ENCODE results near the gene GBA2. TPM values are rescaled to one million over a fixed set of nuclear protein-coding genes. Genes with fewer than 3 reads are reported as not detected.

GBA2 gene
- 10 to 100 TPM; 42.8 to 44.1 TPM for total RNA-seq

DNA sequence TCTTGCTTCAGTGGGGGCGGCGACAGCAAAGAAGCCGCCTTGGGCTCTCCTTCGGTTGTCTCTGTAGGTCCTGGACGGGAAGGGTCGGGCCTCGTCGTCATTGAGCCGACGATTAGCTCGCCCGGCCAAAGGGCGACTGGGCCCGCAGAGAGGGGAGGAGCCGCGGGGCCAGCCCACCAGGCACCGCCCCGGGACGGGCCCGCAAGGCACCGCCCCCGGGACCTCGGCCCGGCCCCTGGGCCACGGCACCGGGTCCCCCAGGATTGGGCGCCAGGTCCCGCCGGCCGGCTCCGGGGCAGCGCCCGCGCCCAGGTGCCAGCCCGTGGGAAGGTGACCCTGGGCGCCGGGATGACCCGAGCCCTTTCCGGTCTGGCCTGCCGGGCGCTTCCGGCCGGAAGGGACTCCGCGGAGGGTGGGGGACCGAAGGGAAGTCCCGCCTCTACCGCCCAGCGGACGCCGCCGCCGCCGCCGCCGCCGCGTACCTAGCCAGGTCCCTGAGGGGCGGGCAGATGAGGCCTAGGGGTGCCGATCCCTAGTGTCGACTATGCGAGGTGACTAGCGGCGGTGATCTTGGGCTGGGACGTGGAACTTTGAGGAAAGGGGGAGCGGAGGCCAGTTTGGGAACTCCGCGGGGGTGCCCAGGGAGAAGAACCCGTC lies at the start of gene GBA2, which contains the start of gene RGP1:
TSS of gene GBA2 (minus strand) at position 371 of the 657 bp plus-strand sequence. CDS start 524 bp downstream, outside the sequence.
TSS of gene RGP1 (plus strand) at position 430 of the 657 bp plus-strand sequence. CDS start 469 bp downstream, outside the sequence.
- ChIA-PET POLR2A (interaction anchor here (1.1 to 1.5 kb wide), 2 partner anchors 17 to 91 kb away, joined by 3 read pairs; partner anchors contain the start of genes CCDC107, CREB3 and RMRP), CTCF (interaction anchor here (0.8 to 11.3 kb wide), 15 partner anchors 11 to 145 kb away, joined by 3 to 112 read pairs (median 3); partner anchors contain the start of genes CCDC107, CREB3, RMRP and SPAG8)
- Mint-ChIP-seq H3K27ac (peak within 1 kb of the TSS; percentile 85), H3K4me1 (peaks cover 50% of the 10 kb centered on the region), H3K4me3 (peak within 1 kb of the TSS; percentile 86), H3K27me3 (no peaks in the 10 kb centered on the region), H3K9me3 (no peaks in the 10 kb centered on the region), H3K36me3 (ENCODE audit: low read depth) (peaks cover 32% of the 10 kb centered on the region)
- DNase-seq, result peak; percentile 68

DNA sequence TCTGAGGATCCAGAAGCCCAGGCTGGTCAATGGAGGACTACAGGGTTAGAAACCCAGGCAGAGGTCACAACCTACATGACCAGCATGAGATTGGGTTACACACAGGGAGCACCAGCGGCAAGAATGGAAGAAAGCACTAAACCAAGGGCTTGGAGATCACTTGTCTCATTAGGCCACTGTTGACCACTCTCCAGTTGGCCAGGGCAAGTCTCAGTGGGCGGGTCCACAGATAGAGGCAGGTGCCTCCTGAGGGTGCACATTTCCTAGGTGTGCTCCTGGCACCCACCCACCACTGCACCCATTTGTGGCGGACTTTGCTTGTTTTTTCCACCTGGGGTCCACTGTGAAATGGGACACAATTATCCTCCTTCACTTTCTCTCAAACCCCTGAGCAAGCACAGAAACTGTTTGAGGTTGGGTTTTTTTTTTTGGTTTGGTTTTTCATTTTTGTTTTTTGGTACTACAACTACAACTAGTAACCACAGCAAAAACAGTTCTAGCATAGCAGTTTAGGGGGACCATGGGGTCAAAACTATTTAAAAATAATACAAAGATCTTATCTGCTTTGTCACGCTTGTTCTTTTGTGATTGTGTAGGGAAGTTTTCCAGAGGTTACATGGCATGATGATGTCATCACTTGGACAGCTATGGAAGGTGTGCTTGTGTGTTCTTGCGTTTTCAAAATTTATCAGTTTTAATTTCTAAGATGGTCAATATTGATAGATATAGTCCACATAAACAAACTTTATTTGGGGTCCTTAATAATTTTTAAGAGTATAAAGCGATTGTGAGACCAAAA lies 48.5 kb upstream of the GBA2 start:
- ChIA-PET CTCF (interaction anchor here (1.2 to 6.3 kb wide), 2 partner anchors 7 to 15 kb away, joined by 4 to 34 read pairs; partner anchors contain the start of genes HINT2 and SPAG8), POLR2A (no interaction called here)
- DNase-seq, result no peak
- H3K4me1 Mint-ChIP-seq, result peaks cover 32% of the 10 kb centered on the region
- H3K27ac Mint-ChIP-seq, result no peak overlapping the region
- H3K27me3 Mint-ChIP-seq, result no peaks in the 10 kb centered on the region
- H3K9me3 Mint-ChIP-seq, result no peaks in the 10 kb centered on the region
- no peaks in the 10 kb centered on the region for H3K36me3 Mint-ChIP-seq (ENCODE audit: low read depth)
- no peak overlapping the region for H3K4me3 Mint-ChIP-seq

DNA sequence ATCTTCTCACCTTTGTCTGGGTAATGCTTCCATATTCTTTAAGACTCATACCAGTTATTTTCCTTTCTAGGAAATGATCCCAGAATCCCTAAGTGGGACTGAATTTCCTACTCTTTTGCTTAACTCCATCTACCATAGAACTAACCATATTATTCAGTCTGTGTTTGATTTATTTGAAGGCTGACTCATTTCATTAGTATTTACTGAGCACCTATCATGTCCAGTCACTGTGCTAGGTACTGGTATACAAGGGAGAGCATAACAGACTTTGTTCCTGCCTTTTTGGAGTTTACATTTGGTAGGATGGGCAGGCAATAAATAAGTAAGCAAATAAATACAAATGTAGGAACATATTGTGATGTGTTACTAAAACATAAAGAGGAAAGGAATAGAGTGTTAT lies 46.7 kb upstream of the GBA2 start:
- ChIA-PET POLR2A (no interaction called here), CTCF (no interaction called here)
- no peak for DNase-seq
- H3K36me3 Mint-ChIP-seq (ENCODE audit: low read depth), result no peaks in the 10 kb centered on the region
- no peak overlapping the region for H3K4me3 Mint-ChIP-seq
- H3K27ac Mint-ChIP-seq, result no peak overlapping the region
- H3K27me3 Mint-ChIP-seq, result no peaks in the 10 kb centered on the region
- H3K4me1 Mint-ChIP-seq, result peaks cover 32% of the 10 kb centered on the region
- no peaks in the 10 kb centered on the region for H3K9me3 Mint-ChIP-seq

DNA sequence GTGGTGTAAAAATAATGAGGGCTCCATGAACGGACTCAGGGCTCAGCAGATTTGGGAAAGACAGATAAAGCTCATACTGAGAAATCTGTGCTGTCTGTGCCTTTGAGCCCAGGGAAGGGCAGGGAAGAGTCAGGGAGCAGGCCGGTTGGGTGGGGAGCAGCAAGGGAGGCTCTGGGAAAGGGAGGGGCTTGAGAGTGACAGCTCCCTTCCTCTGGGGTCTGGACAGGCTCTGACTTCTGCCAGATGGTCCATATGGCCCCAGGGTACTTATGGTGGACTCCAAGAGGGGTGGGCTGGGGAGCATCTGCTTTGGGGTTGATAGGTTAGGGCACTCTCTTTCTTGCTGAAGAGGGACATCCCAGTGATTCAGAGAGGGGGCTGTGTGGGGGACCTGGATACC lies 44.4 kb upstream of the GBA2 start:
- CTCF ChIA-PET, result no interaction called here
- POLR2A ChIA-PET, result no interaction called here
- DNase-seq, result no peak
- H3K4me3 Mint-ChIP-seq, result no peak overlapping the region
- no peaks in the 10 kb centered on the region for H3K27me3 Mint-ChIP-seq
- H3K4me1 Mint-ChIP-seq, result peaks cover 26% of the 10 kb centered on the region
- no peaks in the 10 kb centered on the region for H3K36me3 Mint-ChIP-seq (ENCODE audit: low read depth)
- peak overlapping the region; percentile 32 for H3K27ac Mint-ChIP-seq
- no peaks in the 10 kb centered on the region for H3K9me3 Mint-ChIP-seq

DNA sequence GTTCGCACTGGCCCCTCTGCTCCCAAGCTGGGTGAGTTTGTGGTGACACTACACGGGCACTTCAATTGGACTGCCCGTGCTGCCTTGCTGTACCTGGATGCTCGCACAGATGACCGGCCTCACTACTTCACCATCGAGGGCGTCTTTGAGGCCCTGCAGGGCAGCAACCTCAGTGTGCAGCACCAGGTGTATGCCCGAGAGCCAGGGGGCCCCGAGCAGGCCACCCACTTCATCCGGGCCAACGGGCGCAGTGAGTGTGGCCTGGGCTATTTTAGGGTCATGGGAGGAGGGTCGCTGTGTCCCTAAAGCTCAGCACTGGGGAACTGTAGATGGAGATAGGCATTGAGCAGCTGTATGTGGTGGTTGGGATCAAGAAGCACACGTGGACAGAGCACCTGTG lies 43.8 kb upstream of the GBA2 start:
- Mint-ChIP-seq H3K4me1 (peaks cover 23% of the 10 kb centered on the region), H3K4me3 (no peak overlapping the region), H3K9me3 (no peaks in the 10 kb centered on the region), H3K27me3 (no peaks in the 10 kb centered on the region), H3K36me3 (ENCODE audit: low read depth) (no peaks in the 10 kb centered on the region), H3K27ac (no peak overlapping the region)
- no peak for DNase-seq
- ChIA-PET CTCF (interaction anchor here (1.7 kb wide), 1 partner anchor 21 kb away, joined by 5 read pairs; the partner anchor contains the start of gene HINT2), POLR2A (interaction anchor here (0.6 kb wide), 1 partner anchor 98 kb away, joined by 3 read pairs; no protein-coding TSS in a partner anchor)

DNA sequence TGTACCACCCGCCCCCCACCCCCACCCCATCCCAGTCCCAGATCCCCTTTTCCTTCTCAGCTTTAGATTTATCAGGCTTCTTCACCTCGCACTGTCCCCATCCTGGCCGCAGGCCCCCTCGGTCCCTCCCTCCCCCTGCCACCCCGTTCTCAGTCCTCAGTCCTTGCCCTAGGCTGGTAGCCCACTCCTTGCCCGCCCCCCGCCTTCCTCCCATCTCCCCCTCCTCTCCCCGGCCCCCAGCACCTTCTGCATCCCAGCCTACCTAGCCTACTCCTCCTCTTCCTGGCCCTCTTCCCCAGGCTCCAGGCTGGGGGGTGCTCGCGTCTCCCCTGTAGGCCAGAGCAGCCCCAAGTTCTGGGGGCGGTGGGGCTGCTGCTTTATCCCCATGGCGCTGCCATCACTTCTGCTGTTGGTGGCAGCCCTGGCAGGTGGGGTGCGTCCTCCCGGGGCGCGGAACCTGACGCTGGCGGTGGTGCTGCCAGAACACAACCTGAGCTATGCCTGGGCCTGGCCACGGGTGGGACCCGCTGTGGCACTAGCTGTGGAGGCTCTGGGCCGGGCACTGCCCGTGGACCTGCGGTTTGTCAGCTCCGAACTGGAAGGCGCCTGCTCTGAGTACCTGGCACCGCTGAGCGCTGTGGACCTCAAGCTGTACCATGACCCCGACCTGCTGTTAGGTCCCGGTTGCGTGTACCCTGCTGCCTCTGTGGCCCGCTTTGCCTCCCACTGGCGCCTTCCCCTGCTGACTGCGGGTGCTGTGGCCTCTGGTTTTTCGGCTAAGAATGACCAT lies 43.2 kb upstream of the GBA2 start:
- peaks cover 20% of the 10 kb centered on the region for H3K4me1 Mint-ChIP-seq
- no peak for DNase-seq
- H3K27ac Mint-ChIP-seq, result no peak overlapping the region
- ChIA-PET CTCF (interaction anchor here (1.7 kb wide), 1 partner anchor 22 kb away, joined by 5 read pairs; the partner anchor contains the start of gene HINT2), POLR2A (interaction anchor here (0.6 kb wide), 1 partner anchor 97 kb away, joined by 3 read pairs; no protein-coding TSS in a partner anchor)
- no peaks in the 10 kb centered on the region for H3K9me3 Mint-ChIP-seq
- H3K4me3 Mint-ChIP-seq, result no peak overlapping the region
- no peaks in the 10 kb centered on the region for H3K36me3 Mint-ChIP-seq (ENCODE audit: low read depth)
- H3K27me3 Mint-ChIP-seq, result no peaks in the 10 kb centered on the region

DNA sequence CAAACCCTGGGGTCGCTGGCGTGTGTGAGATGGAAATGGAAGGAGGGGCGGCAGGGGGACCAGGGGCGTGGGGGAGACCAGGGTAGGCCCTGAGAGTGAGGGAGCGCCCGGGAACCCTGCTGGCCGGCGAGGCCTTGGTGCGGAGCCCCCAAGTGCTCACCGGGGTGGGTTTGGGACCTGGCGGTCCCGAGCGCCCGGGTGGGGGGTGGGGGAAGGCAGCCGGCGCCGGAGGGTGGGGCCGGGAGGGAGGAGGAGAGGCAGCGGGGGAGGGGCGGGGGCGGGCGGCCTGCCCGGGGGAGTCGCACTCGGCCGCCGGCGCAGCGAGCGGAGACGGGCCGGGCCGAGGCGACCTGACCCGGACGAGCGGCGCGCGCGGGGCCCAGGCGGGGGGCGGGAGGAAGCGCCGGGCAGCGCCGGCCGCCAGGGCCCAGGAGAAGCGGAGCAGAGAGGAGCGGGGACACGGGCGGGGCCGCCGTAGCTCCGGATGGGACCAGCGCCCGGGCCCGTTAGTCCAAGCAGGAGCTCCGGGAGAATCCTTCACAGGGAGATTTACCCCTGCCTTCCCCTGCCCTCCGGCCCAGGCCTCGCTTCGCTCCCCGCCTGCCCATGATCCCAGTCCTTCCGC lies 42.4 kb upstream of the GBA2 start, which contains the start of gene NPR2:
TSS of gene NPR2 (plus strand) at position 295 of the 625 bp plus-strand sequence. CDS start 818 bp downstream, outside the sequence.
- peaks cover 16% of the 10 kb centered on the region for H3K4me1 Mint-ChIP-seq
- DNase-seq, result no peak
- H3K4me3 Mint-ChIP-seq, result no peak within 1 kb of the TSS
- H3K36me3 Mint-ChIP-seq (ENCODE audit: low read depth), result no peaks in the 10 kb centered on the region
- no peak within 1 kb of the TSS for H3K27ac Mint-ChIP-seq
- no peaks in the 10 kb centered on the region for H3K27me3 Mint-ChIP-seq
- H3K9me3 Mint-ChIP-seq, result no peaks in the 10 kb centered on the region
- CTCF ChIA-PET, result interaction anchor here (1.7 kb wide), 1 partner anchor 23 kb away, joined by 5 read pairs; the partner anchor contains the start of gene HINT2
- POLR2A ChIA-PET, result no interaction called here

DNA sequence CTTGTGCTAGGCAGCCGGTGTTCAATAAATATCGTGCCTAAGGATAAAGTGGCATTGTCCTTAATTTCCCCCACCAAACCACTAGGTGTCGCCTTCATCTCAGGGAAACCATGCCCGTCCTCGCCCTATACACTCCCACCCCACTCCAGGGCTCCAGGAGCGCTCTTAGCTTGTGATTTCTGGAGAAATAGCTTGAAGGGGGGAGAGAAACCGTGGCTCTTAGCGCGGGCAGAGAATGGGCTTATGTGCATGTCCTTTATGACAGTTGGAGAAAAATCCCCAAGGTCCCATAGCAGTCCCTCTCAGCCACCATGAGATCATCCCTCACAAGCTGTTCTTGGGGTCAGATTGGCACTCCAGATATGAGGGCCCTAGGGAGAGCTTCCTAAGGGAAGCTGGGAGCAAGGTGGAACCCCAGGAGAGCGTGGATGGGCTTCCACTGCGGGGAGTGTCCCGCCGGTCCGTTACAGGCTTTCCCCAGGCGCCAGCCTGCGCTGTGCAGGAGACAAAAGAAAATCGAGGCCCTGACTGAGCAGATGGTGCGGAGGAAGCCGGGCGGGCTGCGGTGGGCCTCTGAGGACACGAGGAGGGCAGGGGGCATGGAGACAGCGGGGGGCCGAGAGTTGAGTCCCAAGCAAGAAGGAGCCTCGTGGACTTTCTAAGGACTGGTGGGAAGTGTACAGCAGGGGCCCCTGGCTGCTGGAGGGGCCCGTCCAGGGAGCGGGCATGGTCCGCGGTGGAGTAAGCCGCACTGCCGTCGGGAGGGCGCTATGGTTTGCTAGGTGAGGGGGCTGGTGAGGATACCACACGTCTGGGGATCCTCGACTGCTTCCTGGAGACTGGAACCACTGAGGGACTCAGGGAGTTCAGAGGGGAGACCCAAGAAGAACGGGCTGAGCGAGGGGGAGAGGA lies 41.6 kb upstream of the GBA2 start:
- Mint-ChIP-seq H3K9me3 (no peaks in the 10 kb centered on the region), H3K27ac (no peak overlapping the region), H3K4me1 (peaks cover 16% of the 10 kb centered on the region), H3K27me3 (no peaks in the 10 kb centered on the region), H3K36me3 (ENCODE audit: low read depth) (no peaks in the 10 kb centered on the region), H3K4me3 (no peak overlapping the region)
- ChIA-PET CTCF (interaction anchor here (0.5 to 1.9 kb wide), 25 partner anchors 9 to 1787 kb away, joined by 3 to 10 read pairs (median 4); partner anchors contain the start of genes ARHGEF39, GBA2, RGP1 and SPAG8), POLR2A (no interaction called here)
- DNase-seq, result peak; percentile 75

DNA sequence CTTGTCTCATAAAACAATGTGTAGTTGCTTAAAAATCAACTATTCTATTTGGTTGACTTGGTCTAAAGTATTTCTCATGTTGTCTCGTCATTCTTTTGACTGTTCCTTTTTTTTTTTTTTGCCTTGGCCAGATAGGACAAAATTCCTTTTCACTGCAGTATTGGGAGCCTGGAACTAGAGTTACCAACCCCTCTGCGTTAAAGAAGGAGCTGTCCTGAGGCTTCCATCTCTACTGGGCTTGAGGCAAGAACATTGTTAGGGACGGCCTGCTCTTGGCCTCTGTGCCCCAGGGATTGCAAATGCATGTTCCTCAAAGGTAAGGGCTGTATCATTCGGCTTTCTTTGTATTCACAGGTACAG lies 41.0 kb upstream of the GBA2 start:
- H3K4me1 Mint-ChIP-seq, result peaks cover 13% of the 10 kb centered on the region
- H3K27ac Mint-ChIP-seq, result no peak overlapping the region
- ChIA-PET CTCF (interaction anchor here (0.6 to 1.9 kb wide), 22 partner anchors 8 to 1787 kb away, joined by 3 to 10 read pairs (median 4); partner anchors contain the start of genes ARHGEF39 and SPAG8), POLR2A (no interaction called here)
- DNase-seq, result no peak
- H3K9me3 Mint-ChIP-seq, result no peaks in the 10 kb centered on the region
- H3K36me3 Mint-ChIP-seq (ENCODE audit: low read depth), result no peaks in the 10 kb centered on the region
- H3K4me3 Mint-ChIP-seq, result no peak overlapping the region
- no peaks in the 10 kb centered on the region for H3K27me3 Mint-ChIP-seq

DNA sequence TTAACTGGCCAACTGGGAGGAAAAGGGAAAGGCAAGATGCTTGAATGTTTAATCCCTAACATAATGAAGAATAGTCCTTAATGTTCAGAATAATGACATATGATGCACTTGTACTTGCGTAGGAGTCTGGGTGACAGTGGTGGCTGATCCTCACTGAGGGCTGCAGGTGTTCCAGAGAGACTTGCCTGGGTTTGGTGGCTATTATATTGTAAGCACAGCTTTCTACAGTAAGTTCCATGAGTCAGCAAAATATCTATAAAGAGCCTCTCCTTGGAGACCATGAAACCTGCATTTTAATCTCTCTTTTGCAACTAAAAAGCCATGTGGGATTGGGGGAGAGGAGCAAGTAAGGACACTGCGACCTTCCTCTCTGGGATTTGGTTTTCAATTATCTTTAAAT lies 40.5 kb upstream of the GBA2 start:
- no peaks in the 10 kb centered on the region for H3K27me3 Mint-ChIP-seq
- H3K4me1 Mint-ChIP-seq, result peaks cover 12% of the 10 kb centered on the region
- H3K27ac Mint-ChIP-seq, result no peak overlapping the region
- H3K9me3 Mint-ChIP-seq, result no peaks in the 10 kb centered on the region
- DNase-seq, result no peak
- no peaks in the 10 kb centered on the region for H3K36me3 Mint-ChIP-seq (ENCODE audit: low read depth)
- ChIA-PET CTCF (interaction anchor here (0.8 to 1.9 kb wide), 20 partner anchors 7 to 176 kb away, joined by 3 to 10 read pairs (median 4); partner anchors contain the start of genes FAM221B, SPAG8 and TMEM8B), POLR2A (no interaction called here)
- no peak overlapping the region for H3K4me3 Mint-ChIP-seq

DNA sequence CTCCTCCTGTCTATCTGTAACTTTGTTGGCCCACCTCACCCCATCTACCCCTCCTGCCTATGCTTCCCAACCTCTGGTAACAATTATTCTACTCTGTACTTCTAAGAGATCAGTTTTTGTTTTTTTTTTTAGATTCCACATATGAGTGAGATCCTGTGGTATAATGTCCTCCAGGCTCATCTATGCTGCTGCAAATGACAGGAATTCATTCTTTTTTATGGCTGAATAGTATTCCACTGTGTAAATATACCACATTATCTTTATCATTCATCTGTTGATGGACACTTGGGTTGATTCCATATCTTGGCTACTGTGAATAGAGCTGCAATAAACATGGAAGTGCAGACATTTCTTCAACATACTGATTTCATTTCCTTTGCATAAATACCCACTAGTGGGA lies 34.4 kb upstream of the GBA2 start:
- ChIA-PET POLR2A (no interaction called here), CTCF (interaction anchor here (0.6 kb wide), 1 partner anchor 1046 kb away, joined by 3 read pairs; no protein-coding TSS in a partner anchor)
- Mint-ChIP-seq H3K4me1 (no peaks in the 10 kb centered on the region), H3K4me3 (no peak overlapping the region), H3K27ac (no peak overlapping the region), H3K27me3 (no peaks in the 10 kb centered on the region), H3K36me3 (ENCODE audit: low read depth) (peaks cover 10% of the 10 kb centered on the region), H3K9me3 (no peaks in the 10 kb centered on the region)
- no peak for DNase-seq
